PFSK-1 (cell line): ENCODE results near the gene ATRNL1.

Experiments used
- FOXP2 ChIP-seq: optimal IDR thresholded peaks from 2 replicates; pipeline ENCODE3; 2011; ENCODE audit warnings: borderline replicate concordance, control low read depth, inconsistent platforms; ENCODE audit not compliant: insufficient read depth; ENCODE audit errors: extremely low read length, extremely low read depth
- POLR2AphosphoS5 ChIP-seq: IDR thresholded peaks from 2 replicates; pipeline ENCODE4 v1.6.1; 2012; ENCODE audit warnings: low read depth, mild to moderate bottlenecking, control low read depth, low read length, moderate library complexity
- SIN3A ChIP-seq: IDR thresholded peaks from 2 replicates; pipeline ENCODE4 v1.6.1; 2012; ENCODE audit warnings: mild to moderate bottlenecking, low read length, moderate library complexity, borderline replicate concordance; ENCODE audit not compliant: insufficient read depth
- TAF1 ChIP-seq: IDR thresholded peaks from 2 replicates; pipeline ENCODE4 v1.6.1; 2012; ENCODE audit warnings: low read length, control low read depth, borderline replicate concordance; ENCODE audit not compliant: insufficient read depth
- TF ChIP-seq, protein P1 (sequence below), 2 experiments: IDR thresholded peaks; 2 replicates each; pipeline versions ENCODE4 v1.6.1 to v1.8.0; 2011 to 2012; ENCODE audit warnings: low read depth in 2 of 2, low read length in 2 of 2, control low read depth in 1 of 2, inconsistent platforms in 1 of 2, mild to moderate bottlenecking in 1 of 2, moderate library complexity in 1 of 2; ENCODE audit not compliant: insufficient read depth in 1 of 2

The ATRNL1 gene

GRCh38 chr10:115939101-115939854, 846.1 kb downstream of the ATRNL1 start:
- TF ChIP-seq, protein P1, sequence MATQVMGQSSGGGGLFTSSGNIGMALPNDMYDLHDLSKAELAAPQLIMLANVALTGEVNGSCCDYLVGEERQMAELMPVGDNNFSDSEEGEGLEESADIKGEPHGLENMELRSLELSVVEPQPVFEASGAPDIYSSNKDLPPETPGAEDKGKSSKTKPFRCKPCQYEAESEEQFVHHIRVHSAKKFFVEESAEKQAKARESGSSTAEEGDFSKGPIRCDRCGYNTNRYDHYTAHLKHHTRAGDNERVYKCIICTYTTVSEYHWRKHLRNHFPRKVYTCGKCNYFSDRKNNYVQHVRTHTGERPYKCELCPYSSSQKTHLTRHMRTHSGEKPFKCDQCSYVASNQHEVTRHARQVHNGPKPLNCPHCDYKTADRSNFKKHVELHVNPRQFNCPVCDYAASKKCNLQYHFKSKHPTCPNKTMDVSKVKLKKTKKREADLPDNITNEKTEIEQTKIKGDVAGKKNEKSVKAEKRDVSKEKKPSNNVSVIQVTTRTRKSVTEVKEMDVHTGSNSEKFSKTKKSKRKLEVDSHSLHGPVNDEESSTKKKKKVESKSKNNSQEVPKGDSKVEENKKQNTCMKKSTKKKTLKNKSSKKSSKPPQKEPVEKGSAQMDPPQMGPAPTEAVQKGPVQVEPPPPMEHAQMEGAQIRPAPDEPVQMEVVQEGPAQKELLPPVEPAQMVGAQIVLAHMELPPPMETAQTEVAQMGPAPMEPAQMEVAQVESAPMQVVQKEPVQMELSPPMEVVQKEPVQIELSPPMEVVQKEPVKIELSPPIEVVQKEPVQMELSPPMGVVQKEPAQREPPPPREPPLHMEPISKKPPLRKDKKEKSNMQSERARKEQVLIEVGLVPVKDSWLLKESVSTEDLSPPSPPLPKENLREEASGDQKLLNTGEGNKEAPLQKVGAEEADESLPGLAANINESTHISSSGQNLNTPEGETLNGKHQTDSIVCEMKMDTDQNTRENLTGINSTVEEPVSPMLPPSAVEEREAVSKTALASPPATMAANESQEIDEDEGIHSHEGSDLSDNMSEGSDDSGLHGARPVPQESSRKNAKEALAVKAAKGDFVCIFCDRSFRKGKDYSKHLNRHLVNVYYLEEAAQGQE (IDR thresholded peaks at IDR 0.05; ENCODE audit: insufficient read depth in 1 of 2, low read depth in 2 of 2, low read length in 2 of 2): no peak
- TF ChIP-seq TAF1 (no peak), FOXP2 (no peak), POLR2AphosphoS5 (no peak), SIN3A (no peak)

DNA sequence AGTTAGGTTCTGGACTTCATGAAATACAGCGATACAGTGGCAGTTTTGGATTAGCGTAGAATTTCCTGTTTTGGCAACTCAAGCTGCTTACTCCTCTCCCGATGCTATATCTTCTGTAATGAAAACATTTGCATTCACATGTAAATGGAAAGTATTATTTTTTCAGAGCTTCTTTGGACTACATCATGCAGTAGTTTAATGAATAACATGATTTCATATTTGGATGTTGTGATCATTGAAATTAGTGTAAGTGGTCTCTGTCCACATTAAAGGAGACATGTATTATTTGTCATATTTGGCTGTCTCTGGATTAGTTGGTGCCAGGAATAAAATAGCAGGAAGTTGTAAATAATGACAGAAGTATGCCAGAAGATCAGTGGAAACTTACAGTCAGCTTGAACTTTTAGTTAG, 848.2 kb downstream of the ATRNL1 start:
- no peak for TF ChIP-seq POLR2AphosphoS5
- no peak for TF ChIP-seq SIN3A
- TF ChIP-seq, protein P1 (IDR thresholded peaks at IDR 0.05; ENCODE audit: insufficient read depth in 1 of 2, low read depth in 2 of 2, low read length in 2 of 2): no peak
- TF ChIP-seq FOXP2: no peak
- TF ChIP-seq TAF1: no peak

DNA sequence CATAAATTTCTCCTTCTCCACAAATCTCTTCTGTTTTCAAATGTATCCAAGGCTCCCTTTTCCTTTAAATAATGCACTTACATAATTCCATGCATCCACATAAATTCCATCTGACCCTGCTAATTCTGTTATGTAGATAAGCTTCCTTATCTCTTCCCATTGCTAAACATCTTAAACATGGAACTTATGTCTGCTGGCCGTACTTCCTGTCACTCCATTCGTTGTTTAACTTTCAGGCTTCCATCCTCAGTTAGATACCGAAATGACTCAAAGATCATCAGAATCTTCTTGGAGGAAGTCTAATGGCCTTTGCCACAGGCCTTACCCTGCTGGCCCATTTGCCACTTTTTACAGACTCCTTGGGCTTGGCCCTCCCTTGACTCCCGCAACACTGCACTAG, 848.9 kb downstream of the ATRNL1 start:
- TF ChIP-seq SIN3A (no peak), TAF1 (no peak), FOXP2 (no peak), POLR2AphosphoS5 (no peak)
- TF ChIP-seq, protein P1 (IDR thresholded peaks at IDR 0.05; ENCODE audit: insufficient read depth in 1 of 2, low read depth in 2 of 2, low read length in 2 of 2): no peak

GRCh38 chr10:115944538-115944937, 851.4 kb downstream of the ATRNL1 start:
- TF ChIP-seq POLR2AphosphoS5 (no peak), FOXP2 (no peak), SIN3A (no peak), TAF1 (no peak)
- TF ChIP-seq, protein P1 (IDR thresholded peaks at IDR 0.05; ENCODE audit: insufficient read depth in 1 of 2, low read depth in 2 of 2, low read length in 2 of 2): no peak
